NCI-H2081 treated with DMSO at 0.1 percent for 48 hours (cell line): ENCODE results near the gene CXorf51A.
"Not testable (repeated sequence)": the region's sequence is repeated elsewhere in the genome, so short reads cannot be mapped to it uniquely, and the experiment has no call there.

ENCODE experiments used
- DNase-seq: peaks from one replicate; lab custom pipeline; 2025; lab: John Stamatoyannopoulos, UW

Gene CXorf51A

GRCh38 chrX:146814644-146815043, at the start of gene CXorf51A:
Gene CXorf51A, minus strand, starts transcription at chrX:146814744. Its CDS starts 21 bp downstream, at chrX:146814723.
- not testable (repeated sequence) for DNase-seq

- DNase-seq, result no peak
Observed at GRCh38 chrX:146863566-146863965, 49.0 kb upstream of the CXorf51A start.

- no peak for DNase-seq
Observed at GRCh38 chrX:146854281-146854680, 39.7 kb upstream of the CXorf51A start.

GRCh38 chrX:146831994-146832393, 17.4 kb upstream of the CXorf51A start:
- no peak for DNase-seq

GRCh38 chrX:146809471-146809870, 5.1 kb downstream of the CXorf51A start, which contains the start of gene CXorf51B:
Gene CXorf51B, plus strand, starts transcription at chrX:146809771. Its CDS starts 21 bp downstream, at chrX:146809792.
- not testable (repeated sequence) for DNase-seq
